GM12801 (cell line): Measurements from ENCODE around the gene TPRG1L.

ENCODE experiments used
- CTCF ChIP-seq: IDR thresholded peaks from one replicate; pipeline ENCODE4 v1.5.1; 2011; ENCODE audit warnings: control low read depth; ENCODE audit not compliant: insufficient read length; ENCODE audit errors: extremely low read depth

TPRG1L gene

GRCh38 chr1:3663999-3664699, 39.3 kb downstream of the TPRG1L start:
- no peak for TF ChIP-seq CTCF

GRCh38 chr1:3664700-3665375, 40.0 kb downstream of the TPRG1L start:
- no peak for TF ChIP-seq CTCF

GRCh38 chr1:3668148-3668547, 43.3 kb downstream of the TPRG1L start:
- no peak for TF ChIP-seq CTCF

- no peak for TF ChIP-seq CTCF
Measured at GRCh38 chr1:3668585-3669300, 43.9 kb downstream of the TPRG1L start.

GRCh38 chr1:3669421-3669821, 44.6 kb downstream of the TPRG1L start:
- TF ChIP-seq CTCF: no peak

- TF ChIP-seq CTCF: no peak
Measured at GRCh38 chr1:3669971-3670431, 45.2 kb downstream of the TPRG1L start.

- no peak for TF ChIP-seq CTCF
Measured at GRCh38 chr1:3670823-3671265, 46.0 kb downstream of the TPRG1L start.
